ENCODE results near the gene ACD.

Gene ACD

GRCh38 chr16:67659675-67660563 is at the start of gene ACD (continued):
- TF ChIP-seq, protein P1, sequence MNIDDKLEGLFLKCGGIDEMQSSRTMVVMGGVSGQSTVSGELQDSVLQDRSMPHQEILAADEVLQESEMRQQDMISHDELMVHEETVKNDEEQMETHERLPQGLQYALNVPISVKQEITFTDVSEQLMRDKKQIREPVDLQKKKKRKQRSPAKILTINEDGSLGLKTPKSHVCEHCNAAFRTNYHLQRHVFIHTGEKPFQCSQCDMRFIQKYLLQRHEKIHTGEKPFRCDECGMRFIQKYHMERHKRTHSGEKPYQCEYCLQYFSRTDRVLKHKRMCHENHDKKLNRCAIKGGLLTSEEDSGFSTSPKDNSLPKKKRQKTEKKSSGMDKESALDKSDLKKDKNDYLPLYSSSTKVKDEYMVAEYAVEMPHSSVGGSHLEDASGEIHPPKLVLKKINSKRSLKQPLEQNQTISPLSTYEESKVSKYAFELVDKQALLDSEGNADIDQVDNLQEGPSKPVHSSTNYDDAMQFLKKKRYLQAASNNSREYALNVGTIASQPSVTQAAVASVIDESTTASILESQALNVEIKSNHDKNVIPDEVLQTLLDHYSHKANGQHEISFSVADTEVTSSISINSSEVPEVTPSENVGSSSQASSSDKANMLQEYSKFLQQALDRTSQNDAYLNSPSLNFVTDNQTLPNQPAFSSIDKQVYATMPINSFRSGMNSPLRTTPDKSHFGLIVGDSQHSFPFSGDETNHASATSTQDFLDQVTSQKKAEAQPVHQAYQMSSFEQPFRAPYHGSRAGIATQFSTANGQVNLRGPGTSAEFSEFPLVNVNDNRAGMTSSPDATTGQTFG (tag by site-specific recombination; IDR thresholded peaks at IDR 0.05; ENCODE audit: borderline replicate concordance) = no peak
- 0 out of 2 replicates have a peak, but pooled peaks have one; percentile 55 for TF ChIP-seq REST (tag by site-specific recombination; IDR thresholded peaks at IDR 0.05)
- TF ChIP-seq, protein P2, sequence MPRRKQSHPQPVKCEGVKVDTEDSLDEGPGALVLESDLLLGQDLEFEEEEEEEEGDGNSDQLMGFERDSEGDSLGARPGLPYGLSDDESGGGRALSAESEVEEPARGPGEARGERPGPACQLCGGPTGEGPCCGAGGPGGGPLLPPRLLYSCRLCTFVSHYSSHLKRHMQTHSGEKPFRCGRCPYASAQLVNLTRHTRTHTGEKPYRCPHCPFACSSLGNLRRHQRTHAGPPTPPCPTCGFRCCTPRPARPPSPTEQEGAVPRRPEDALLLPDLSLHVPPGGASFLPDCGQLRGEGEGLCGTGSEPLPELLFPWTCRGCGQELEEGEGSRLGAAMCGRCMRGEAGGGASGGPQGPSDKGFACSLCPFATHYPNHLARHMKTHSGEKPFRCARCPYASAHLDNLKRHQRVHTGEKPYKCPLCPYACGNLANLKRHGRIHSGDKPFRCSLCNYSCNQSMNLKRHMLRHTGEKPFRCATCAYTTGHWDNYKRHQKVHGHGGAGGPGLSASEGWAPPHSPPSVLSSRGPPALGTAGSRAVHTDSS (tag by site-specific recombination; IDR thresholded peaks at IDR 0.05) = peak; percentile 13; the same call in 1 of the 2 replicates
- peak; percentile 89 for TF ChIP-seq ZFP69B (tag by site-specific recombination; IDR thresholded peaks at IDR 0.05)
- TF ChIP-seq GFI1B (tag by site-specific recombination; IDR thresholded peaks at IDR 0.05) = no peak
- no peak for TF ChIP-seq OSR2 (tag by site-specific recombination; IDR thresholded peaks at IDR 0.05)
- no peak for TF ChIP-seq MZF1 (tag by site-specific recombination; IDR thresholded peaks at IDR 0.05; ENCODE audit: borderline replicate concordance)
- peak; percentile 6 for TF ChIP-seq KLF1 (tag by site-specific recombination; IDR thresholded peaks at IDR 0.05)
- no peak for TF ChIP-seq ZNF132 (tag by site-specific recombination; IDR thresholded peaks at IDR 0.05; ENCODE audit: borderline replicate concordance)
- no peak for TF ChIP-seq ZFP37 (tag by site-specific recombination; IDR thresholded peaks at IDR 0.05)
- peak; percentile 20; the same call in 1 of the 2 replicates for TF ChIP-seq PBX3 (CRISPR knock-in tag; IDR thresholded peaks at IDR 0.05)
- TF ChIP-seq CTCF (tag by site-specific recombination; IDR thresholded peaks at IDR 0.05) = no peak
- TF ChIP-seq ZNF776 (tag by site-specific recombination; IDR thresholded peaks at IDR 0.05; ENCODE audit: borderline replicate concordance) = no peak
- TF ChIP-seq, protein P3, sequence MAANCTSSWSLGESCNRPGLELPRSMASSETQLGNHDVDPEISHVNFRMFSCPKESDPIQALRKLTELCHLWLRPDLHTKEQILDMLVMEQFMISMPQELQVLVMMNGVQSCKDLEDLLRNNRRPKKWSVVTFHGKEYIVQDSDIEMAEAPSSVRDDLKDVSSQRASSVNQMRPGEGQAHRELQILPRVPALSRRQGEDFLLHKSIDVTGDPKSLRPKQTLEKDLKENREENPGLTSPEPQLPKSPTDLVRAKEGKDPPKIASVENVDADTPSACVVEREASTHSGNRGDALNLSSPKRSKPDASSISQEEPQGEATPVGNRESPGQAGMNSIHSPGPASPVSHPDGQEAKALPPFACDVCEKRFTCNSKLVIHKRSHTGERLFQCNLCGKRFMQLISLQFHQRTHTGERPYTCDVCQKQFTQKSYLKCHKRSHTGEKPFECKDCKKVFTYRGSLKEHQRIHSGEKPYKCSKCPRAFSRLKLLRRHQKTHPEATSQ (tag by site-specific recombination; IDR thresholded peaks at IDR 0.05) = no peak
- TF ChIP-seq ZNF692 (tag by site-specific recombination; IDR thresholded peaks at IDR 0.05) = peak; percentile 98
- peak; percentile 60 for TF ChIP-seq GLIS2 (tag by site-specific recombination; IDR thresholded peaks at IDR 0.05)

Data from HEK293 (cell line).